IPS DF 6.9 (cell line): Measurements from ENCODE around the gene PANX2.

ENCODE experiments used
- DNase-seq: peaks from one replicate; pipeline ENCODE4 v3.0.0-alpha.2; 2013; ENCODE audit warnings: low read depth, low spot score
- H3K27ac ChIP-seq: one replicate; pipeline ENCODE4 v1.5.1; 2013; ENCODE audit warnings: low read length, control low read depth
- H3K27me3 ChIP-seq: 2 replicates; pipeline ENCODE4 v1.6.1; 2013; ENCODE audit warnings: mild to moderate bottlenecking, low read length; ENCODE audit not compliant: control insufficient read depth, insufficient read depth
- H3K36me3 ChIP-seq: 2 replicates; pipeline ENCODE4 v1.6.1; 2013; ENCODE audit warnings: low read length; ENCODE audit not compliant: control insufficient read depth, insufficient read depth
- H3K4me1 ChIP-seq: 2 replicates; pipeline ENCODE4 v1.6.1; 2013; ENCODE audit warnings: low read length; ENCODE audit not compliant: control insufficient read depth, insufficient read depth
- H3K4me3 ChIP-seq: 2 replicates; pipeline ENCODE4 v1.5.1; 2013; ENCODE audit warnings: mild to moderate bottlenecking, low read length
- H3K9me3 ChIP-seq: 2 replicates; pipeline ENCODE4 v1.6.1; 2013; ENCODE audit warnings: low read length, inconsistent platforms; ENCODE audit not compliant: control insufficient read depth, insufficient read depth
- WGBS: extraction: QIAGEN DNeasy Blood & Tissue Kit; methylation state at CpG from one replicate; pipeline ENCODE4 v1.1.7; 2013; ENCODE audit warnings: mixed read lengths, missing lambda C conversion rate; ENCODE audit not compliant: insufficient read length, insufficient coverage; 5-methylcytosine and 5-hydroxymethylcytosine counted together

Gene PANX2

DNA sequence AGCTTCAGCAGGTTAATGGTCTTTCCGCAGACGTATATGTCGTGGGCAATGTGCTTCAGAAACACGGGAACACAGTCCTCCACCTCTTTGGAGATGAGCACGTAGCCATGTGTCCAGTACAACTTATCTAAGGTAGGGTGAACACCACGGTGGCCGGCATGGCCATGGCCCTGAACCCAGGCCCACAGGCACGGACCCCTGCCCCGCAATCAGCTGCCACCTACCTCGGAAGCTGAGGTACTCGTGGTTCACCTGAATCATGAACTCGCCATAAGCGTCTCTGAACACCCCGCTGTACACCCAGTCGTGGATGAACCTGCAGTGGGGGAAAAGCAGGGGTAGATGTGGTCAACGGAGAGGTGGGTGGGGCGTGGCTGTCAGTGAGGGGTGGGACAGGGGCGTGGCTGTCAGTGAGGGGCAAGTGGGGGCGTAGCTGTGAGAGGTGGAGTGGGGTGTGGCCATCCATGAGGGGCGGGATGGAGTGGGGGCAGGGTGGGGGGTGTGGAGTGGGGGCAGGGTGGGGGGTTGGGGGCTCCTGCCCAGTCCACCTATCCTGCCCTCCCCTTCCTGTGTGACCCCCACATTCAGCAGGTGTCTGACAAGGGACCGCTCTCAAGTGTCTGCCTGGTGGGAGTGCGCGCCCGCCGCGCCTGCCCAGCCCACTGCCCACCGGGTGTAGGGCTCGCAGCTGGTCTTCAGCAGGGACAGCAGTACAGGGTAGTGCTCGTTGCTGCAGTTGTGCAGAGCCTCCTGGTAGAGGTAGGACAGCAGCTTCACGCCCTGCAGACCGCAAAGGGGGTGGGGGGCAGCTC, 55.7 kb downstream of the PANX2 start:
- Histone ChIP-seq H3K4me1 (no peaks in the 10 kb centered on the region), H3K4me3 (no peak overlapping the region), H3K27ac (no peak overlapping the region), H3K9me3 (no peaks in the 10 kb centered on the region), H3K27me3 (no peaks in the 10 kb centered on the region), H3K36me3 (peaks cover 13% of the 10 kb centered on the region)
- no peak for DNase-seq
- WGBS, result no CpG with 5 or more reads among the region's 31 CpGs

DNA sequence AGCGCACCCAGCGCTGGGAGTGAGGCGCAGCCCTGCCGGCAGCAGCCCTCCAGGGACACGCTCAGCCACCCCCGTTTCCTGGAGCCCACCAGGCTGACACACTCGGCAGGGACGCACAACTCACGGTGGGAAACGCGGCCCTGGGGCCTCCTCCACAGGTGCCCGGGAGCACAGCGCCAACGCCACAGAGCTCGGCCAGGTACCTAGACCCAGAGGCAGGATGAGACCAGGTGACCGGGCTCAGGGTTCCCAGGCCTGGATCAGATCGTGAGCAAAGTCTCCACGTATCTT, 56.3 kb downstream of the PANX2 start:
- Histone ChIP-seq H3K36me3 (peaks cover 10% of the 10 kb centered on the region), H3K27ac (no peak overlapping the region)
- WGBS, result no CpG with 5 or more reads among the region's 18 CpGs

DNA sequence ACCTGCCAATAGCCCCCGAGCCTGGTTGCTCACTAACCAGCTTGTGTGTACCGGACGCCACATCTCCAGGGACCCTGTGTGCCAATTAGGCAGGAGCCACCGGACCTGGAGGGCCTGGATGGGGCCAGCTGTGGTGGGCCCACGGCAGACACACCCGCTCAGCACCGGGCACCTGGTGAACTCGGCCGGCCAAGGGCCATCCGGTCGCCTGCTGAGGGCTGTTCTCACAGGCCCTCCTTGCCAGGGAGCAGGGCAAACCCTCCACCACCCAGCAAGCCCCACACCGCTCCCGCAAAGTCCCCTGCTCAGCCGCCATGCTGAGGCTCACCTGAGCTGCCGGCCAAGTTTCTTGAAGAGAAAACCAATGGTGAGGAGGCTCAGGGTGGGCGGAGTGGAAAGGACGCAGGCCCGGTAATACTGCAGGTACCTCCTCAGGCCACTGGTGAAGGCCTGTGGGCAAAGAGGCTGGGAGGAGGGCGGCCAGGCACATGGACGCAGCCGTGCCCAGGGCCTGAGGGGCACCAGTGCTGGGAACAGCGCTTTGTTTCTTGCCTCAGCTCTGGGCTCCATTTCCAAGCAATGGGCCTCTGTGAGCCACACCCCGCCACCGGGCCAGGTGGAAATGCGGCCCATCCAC, 57.2 kb downstream of the PANX2 start:
- Histone ChIP-seq H3K27ac (no peak overlapping the region), H3K27me3 (no peaks in the 10 kb centered on the region), H3K4me1 (no peaks in the 10 kb centered on the region), H3K4me3 (no peak overlapping the region), H3K9me3 (no peaks in the 10 kb centered on the region), H3K36me3 (peaks cover 7% of the 10 kb centered on the region)
- no CpG with 5 or more reads among the region's 25 CpGs for WGBS
- DNase-seq, result no peak

More for the DNA sequence above, 56.3 kb downstream of the PANX2 start:
- H3K27me3 ChIP-seq, result no peaks in the 10 kb centered on the region
- no peak overlapping the region for H3K4me3 ChIP-seq
- DNase-seq, result no peak
- H3K4me1 ChIP-seq, result no peaks in the 10 kb centered on the region
- H3K9me3 ChIP-seq, result no peaks in the 10 kb centered on the region

DNA sequence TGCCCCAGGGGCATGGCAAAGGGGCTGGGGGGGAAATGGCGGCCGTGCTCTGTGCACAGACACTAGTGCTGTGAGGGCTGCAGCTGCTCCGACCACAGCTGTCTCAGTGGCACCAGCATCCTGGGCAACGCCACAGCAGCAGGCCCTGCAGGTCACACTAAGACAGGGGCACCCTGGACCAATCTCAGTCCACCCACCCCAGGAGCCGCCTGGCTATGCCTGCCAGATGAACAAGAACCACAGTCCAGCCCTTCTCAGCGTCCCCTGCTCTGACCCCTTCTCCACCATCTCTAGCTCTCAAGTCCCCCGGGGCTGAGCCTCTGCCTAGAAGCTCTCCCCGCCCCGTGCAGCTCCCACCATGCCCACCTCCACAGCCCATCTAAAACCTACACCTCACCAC, 57.8 kb downstream of the PANX2 start:
- peaks cover 9% of the 10 kb centered on the region for H3K36me3 ChIP-seq
- no CpG with 5 or more reads among the region's 9 CpGs for WGBS
- no peaks in the 10 kb centered on the region for H3K27me3 ChIP-seq
- DNase-seq, result no peak
- H3K4me1 ChIP-seq, result no peaks in the 10 kb centered on the region
- H3K9me3 ChIP-seq, result no peaks in the 10 kb centered on the region
- no peak overlapping the region for H3K27ac ChIP-seq
- no peak overlapping the region for H3K4me3 ChIP-seq

DNA sequence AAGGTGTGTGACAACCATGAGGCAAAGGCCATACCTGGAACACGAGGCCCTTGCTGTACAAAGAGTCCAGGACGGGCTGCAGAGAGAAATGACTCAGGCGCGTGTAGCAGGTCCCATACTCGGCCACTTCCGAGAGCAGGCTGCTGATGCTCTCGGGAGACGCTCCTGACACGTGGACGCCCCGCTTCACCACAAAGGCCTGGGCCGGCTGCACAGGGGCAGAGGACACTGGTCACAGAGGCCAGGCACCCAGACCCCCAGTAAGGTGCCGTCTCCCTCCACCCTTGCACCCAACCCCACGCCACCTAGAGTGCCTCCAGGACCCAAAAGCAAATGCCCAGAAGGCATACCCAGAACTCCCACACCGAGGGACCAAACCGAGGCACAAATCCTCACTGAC, 58.8 kb downstream of the PANX2 start:
- DNase-seq, result no peak
- Histone ChIP-seq H3K4me3 (no peak overlapping the region; the same call in 1 of the 2 replicates), H3K27ac (no peak overlapping the region), H3K9me3 (no peaks in the 10 kb centered on the region), H3K4me1 (no peaks in the 10 kb centered on the region), H3K27me3 (no peaks in the 10 kb centered on the region), H3K36me3 (peaks cover 9% of the 10 kb centered on the region)
- no CpG with 5 or more reads among the region's 16 CpGs for WGBS
